GM12872 (cell line): ENCODE results near the gene TAF4.

ENCODE experiments used
- TF ChIP-seq, protein P1 (sequence below): IDR thresholded peaks from 3 replicates; pipeline ENCODE4 v1.5.1; 2011; ENCODE audit warnings: low read depth, mild to moderate bottlenecking, low read length, moderate library complexity; ENCODE audit not compliant: insufficient read depth

The TAF4 gene

GRCh38 chr20:61980647-61981583, 84.8 kb downstream of the TAF4 start:
- TF ChIP-seq, protein P1, sequence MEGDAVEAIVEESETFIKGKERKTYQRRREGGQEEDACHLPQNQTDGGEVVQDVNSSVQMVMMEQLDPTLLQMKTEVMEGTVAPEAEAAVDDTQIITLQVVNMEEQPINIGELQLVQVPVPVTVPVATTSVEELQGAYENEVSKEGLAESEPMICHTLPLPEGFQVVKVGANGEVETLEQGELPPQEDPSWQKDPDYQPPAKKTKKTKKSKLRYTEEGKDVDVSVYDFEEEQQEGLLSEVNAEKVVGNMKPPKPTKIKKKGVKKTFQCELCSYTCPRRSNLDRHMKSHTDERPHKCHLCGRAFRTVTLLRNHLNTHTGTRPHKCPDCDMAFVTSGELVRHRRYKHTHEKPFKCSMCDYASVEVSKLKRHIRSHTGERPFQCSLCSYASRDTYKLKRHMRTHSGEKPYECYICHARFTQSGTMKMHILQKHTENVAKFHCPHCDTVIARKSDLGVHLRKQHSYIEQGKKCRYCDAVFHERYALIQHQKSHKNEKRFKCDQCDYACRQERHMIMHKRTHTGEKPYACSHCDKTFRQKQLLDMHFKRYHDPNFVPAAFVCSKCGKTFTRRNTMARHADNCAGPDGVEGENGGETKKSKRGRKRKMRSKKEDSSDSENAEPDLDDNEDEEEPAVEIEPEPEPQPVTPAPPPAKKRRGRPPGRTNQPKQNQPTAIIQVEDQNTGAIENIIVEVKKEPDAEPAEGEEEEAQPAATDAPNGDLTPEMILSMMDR: peak; percentile 43; the same call in 2 of the 3 replicates

GRCh38 chr20:61979701-61980635, 85.7 kb downstream of the TAF4 start:
- TF ChIP-seq, protein P1: no peak

DNA sequence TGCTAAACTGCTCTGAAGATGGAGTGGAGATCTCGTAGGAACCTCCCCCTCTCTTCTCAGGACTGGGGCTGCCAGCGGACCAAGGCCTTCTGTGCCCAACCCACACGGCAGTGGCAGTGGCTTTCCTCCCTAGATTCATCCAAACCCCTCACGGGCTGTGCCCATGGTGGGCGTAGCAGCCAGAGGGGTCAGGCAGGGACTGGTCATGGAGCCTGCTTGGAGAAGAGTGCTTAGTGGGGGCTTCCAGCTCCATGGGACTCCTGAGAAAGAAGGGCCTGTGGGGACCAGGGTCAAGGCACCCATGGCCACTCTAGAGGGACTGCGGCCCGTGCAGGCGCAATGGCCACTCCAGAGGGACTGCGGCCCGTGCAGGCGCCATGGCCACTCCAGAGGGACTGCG, 86.6 kb downstream of the TAF4 start:
- TF ChIP-seq, protein P1: no peak

- TF ChIP-seq, protein P1: no peak
Measured at GRCh38 chr20:61978491-61978890, 87.2 kb downstream of the TAF4 start.

DNA sequence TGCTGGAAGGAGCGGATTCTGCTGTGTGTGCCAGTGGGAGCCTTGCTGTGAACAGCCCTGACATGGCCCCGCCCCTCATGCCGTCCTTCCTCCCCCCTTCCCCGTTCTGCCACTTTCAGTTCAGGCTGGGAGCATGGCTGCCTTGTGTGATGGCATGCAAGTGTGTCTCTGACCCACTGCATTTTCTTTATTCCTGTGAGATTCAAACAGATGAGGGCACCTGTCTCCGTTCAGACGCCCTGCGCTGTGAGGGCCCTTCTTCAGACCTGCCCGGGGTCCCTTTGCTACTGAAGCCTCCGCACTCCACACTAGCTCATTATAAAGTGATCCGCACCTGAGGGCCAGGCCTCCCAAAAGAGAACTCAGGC, 88.3 kb downstream of the TAF4 start:
- TF ChIP-seq, protein P1: no peak

DNA sequence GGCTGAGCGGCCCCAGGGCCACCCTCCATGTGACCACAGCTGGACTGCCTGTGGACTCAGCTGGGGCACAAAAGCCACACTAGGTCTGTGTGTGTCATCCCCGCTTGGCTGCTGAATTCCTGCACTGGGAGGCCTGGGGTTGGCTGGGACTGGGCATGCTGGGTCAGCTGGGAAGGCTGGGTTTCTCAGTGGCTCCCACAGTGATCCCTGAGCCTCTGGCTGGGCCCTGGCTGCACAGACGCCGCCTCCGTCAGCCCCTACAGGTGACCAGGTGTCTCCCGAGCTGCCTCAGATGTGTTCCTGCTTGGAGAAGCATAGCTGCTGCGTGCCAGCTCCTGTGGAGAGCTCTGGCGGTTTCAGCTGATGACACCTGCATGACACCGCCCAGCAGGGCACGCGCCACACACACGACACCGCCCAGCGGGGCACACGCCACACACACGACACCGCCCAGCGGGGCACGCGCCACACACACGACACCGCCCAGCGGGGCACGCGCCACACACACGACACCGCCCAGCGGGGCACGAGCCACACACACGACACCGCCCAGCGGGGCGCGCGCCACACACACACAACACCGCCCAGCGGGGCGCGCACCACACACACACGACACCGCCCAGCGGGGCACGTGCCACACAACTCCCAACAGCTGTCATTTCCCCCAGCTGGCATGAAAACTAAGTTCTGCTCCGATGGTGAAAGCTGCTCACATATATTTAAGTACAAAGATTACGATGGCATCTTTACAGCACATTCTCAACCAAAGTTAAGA, 88.8 kb downstream of the TAF4 start:
- TF ChIP-seq, protein P1: no peak

- TF ChIP-seq, protein P1: no peak
Measured at GRCh38 chr20:61976263-61976643, 89.4 kb downstream of the TAF4 start.
